Peyer's patch (tissue), 4 donors: ENCODE measurements around the gene NANOGP8.

Experiments used
- POLR2A ChIP-seq, 2 donors: fragments of 450-650 bp; IDR thresholded peaks; one replicate each; pipeline ENCODE4 v1.5.1; 2017; ENCODE audit warnings: antibody characterized with exemption in 2 of 2, mild to moderate bottlenecking in 2 of 2, moderate library complexity in 2 of 2
- TF ChIP-seq, protein P1 (sequence below), 6 experiments: fragments of 450-650 bp in 4 of 6; fragments of 200-600 bp in 2 of 6; sonication (generic) in 1 of 6; IDR thresholded peaks; one replicate each; pipeline ENCODE4 v1.5.1; 2017 to 2019; ENCODE audit warnings: antibody characterized with exemption in 6 of 6, mild to moderate bottlenecking in 3 of 6, moderate library complexity in 1 of 6

DNA sequence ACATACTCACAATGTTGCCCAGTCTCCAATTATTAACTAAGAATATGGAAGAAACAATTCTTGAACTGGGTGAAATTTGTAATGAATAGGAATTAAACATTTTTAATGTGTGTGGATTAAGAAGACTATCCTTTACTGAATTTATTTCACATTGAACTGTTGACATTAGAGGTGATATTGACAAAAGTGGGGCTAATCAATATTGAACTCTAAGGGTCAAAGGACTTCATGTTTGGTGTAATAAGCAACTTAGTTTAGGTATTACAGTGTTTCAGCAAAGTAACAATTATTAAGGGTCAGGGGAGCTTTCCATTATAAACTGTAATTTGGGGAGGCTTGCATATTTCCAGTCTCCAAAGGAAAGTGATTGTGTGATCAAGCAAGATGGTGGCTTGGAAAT lies 16.2 kb upstream of the NANOGP8 start:
- no peak for TF ChIP-seq POLR2A (IDR thresholded peaks at IDR 0.05)
- TF ChIP-seq, protein P1, sequence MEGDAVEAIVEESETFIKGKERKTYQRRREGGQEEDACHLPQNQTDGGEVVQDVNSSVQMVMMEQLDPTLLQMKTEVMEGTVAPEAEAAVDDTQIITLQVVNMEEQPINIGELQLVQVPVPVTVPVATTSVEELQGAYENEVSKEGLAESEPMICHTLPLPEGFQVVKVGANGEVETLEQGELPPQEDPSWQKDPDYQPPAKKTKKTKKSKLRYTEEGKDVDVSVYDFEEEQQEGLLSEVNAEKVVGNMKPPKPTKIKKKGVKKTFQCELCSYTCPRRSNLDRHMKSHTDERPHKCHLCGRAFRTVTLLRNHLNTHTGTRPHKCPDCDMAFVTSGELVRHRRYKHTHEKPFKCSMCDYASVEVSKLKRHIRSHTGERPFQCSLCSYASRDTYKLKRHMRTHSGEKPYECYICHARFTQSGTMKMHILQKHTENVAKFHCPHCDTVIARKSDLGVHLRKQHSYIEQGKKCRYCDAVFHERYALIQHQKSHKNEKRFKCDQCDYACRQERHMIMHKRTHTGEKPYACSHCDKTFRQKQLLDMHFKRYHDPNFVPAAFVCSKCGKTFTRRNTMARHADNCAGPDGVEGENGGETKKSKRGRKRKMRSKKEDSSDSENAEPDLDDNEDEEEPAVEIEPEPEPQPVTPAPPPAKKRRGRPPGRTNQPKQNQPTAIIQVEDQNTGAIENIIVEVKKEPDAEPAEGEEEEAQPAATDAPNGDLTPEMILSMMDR (IDR thresholded peaks at IDR 0.05): no peak
